GM23248 (cell line): Measurements from ENCODE around the gene CBFA2T2. TPM values are rescaled to one million over a fixed set of nuclear protein-coding genes. Genes with fewer than 3 reads are reported as not detected.

Experiments used
- DNase-seq: peaks from one replicate; pipeline ENCODE4 v3.0.0-alpha.2; 2015
- H2AFZ ChIP-seq: fragments of 200-600 bp; sonication (generic); 2 replicates; pipeline ENCODE4 v1.6.1; 2016; ENCODE audit warnings: antibody characterized with exemption
- H3F3A ChIP-seq: fragments of 200-600 bp; sonication (generic); 2 replicates; pipeline ENCODE4 v1.6.1; 2016; ENCODE audit warnings: mild to moderate bottlenecking, antibody characterized with exemption, mixed run types; ENCODE audit not compliant: insufficient read depth
- H3K27ac ChIP-seq: fragments of 200-600 bp; sonication (generic); 2 replicates; pipeline ENCODE4 v1.5.1; 2016; ENCODE audit warnings: mild to moderate bottlenecking
- H3K27me3 ChIP-seq: fragments of 200-600 bp; sonication (generic); replicated peaks from 2 replicates; pipeline ENCODE4 v1.6.1; 2016; ENCODE audit warnings: mild to moderate bottlenecking; ENCODE audit not compliant: insufficient read depth
- H3K36me3 ChIP-seq: fragments of 200-600 bp; sonication (generic); 2 replicates; pipeline ENCODE4 v1.6.1; 2016; ENCODE audit warnings: low read depth, mild to moderate bottlenecking
- H3K4me1 ChIP-seq: fragments of 200-600 bp; sonication (generic); 2 replicates; pipeline ENCODE4 v1.6.1; 2016; ENCODE audit warnings: mild to moderate bottlenecking; ENCODE audit not compliant: insufficient read depth
- H3K4me2 ChIP-seq: fragments of 200-600 bp; sonication (generic); one replicate; pipeline ENCODE4 v1.6.1; 2016; ENCODE audit warnings: mild to moderate bottlenecking; ENCODE audit not compliant: unreplicated experiment
- H3K4me3 ChIP-seq: fragments of 200-600 bp; sonication (generic); 2 replicates; pipeline ENCODE4 v1.5.1; 2016; ENCODE audit warnings: mild to moderate bottlenecking
- H3K79me2 ChIP-seq: fragments of 200-600 bp; sonication (generic); 2 replicates; pipeline ENCODE4 v1.6.1; 2016; ENCODE audit warnings: mild to moderate bottlenecking; ENCODE audit not compliant: insufficient read depth
- H3K9ac ChIP-seq: fragments of 200-600 bp; sonication (generic); 2 replicates; pipeline ENCODE4 v1.6.1; 2016; ENCODE audit warnings: mild to moderate bottlenecking
- H3K9me2 ChIP-seq: fragments of 200-600 bp; sonication (generic); 2 replicates; pipeline ENCODE4 v1.6.1; 2016; ENCODE audit warnings: mixed run types, mild to moderate bottlenecking, moderate library complexity; ENCODE audit not compliant: insufficient read depth
- H3K9me3 ChIP-seq: fragments of 200-600 bp; sonication (generic); one replicate; pipeline ENCODE4 v1.6.1; 2017; ENCODE audit warnings: low read depth
- H4K20me1 ChIP-seq: fragments of 200-600 bp; sonication (generic); 2 replicates; pipeline ENCODE4 v1.6.0; 2016; ENCODE audit not compliant: insufficient read depth
- EZH2 ChIP-seq: fragments of 200-600 bp; sonication (generic); IDR thresholded peaks from 2 replicates; pipeline ENCODE4 v1.6.1; 2018; ENCODE audit warnings: antibody characterized with exemption, mild to moderate bottlenecking; ENCODE audit not compliant: insufficient read depth, poor library complexity, severe bottlenecking
- EZH2phosphoT487 ChIP-seq: fragments of 200-600 bp; sonication (generic); IDR thresholded peaks from 2 replicates; pipeline ENCODE4 v1.6.1; 2018; ENCODE audit warnings: antibody characterized with exemption, moderate library complexity, mild to moderate bottlenecking, low read depth; ENCODE audit not compliant: insufficient read depth
- WGBS, 2 experiments: methylation state at CpG; one replicate each; pipeline ENCODE4 v1.1.6; 2015 to 2017; ENCODE audit warnings: low lambda C conversion rate in 2 of 2, low coverage in 1 of 2; ENCODE audit errors: missing lambda C conversion rate in 2 of 2; 5-methylcytosine and 5-hydroxymethylcytosine counted together
- in situ Hi-C: fragments of 300-500 bp; cut with MboI; formaldehyde crosslinking; loops from 2 replicates; pipeline ENCODE4 v1.15.0; 2020
- polyA plus RNA-seq: library from polyadenylated mRNA; unstranded; fragments of >200 nt; fragmentation: Nextera tagmentation; extraction: Ambion mirVana; gene quantifications from 2 replicates; pipeline ENCODE4 v1.2.1, GENCODE V29; 2016
- total RNA-seq: library from RNA; depleted of rRNA; stranded (reverse); fragments of >200 nt; shearing (Covaris generic); gene quantifications from 2 replicates; pipeline ENCODE4 v1.2.3, GENCODE V29; 2014

CBFA2T2 gene
- total and polyA plus RNA-seq, 2 experiments from 2014 or later = 5.3 to 8.7 TPM

DNA sequence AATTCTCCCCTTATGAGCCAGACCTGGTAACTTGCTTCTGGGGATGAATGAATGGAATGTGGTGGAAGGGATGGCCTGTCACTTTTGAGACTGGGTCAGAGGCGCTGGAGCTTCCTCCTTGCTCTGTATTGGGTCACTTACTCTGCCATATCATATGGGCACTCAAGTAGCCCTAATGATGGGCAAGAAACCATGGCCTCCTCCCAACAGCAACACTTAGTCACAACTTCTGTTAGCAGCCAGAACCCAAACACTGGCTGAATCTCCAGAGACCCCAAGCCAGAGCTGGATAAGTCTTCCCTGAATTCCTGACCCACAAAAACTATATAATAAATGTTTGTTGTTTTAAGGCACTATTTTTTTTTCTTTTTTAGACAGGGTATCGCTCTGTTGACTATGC, 190.8 kb downstream of the CBFA2T2 start:
- peak; percentile 50 for DNase-seq
- Histone ChIP-seq H2AFZ (no peak overlapping the region), H3K4me3 (no peak overlapping the region), H3F3A (0 out of 2 replicates have a peak, but pooled peaks cover under 1% of the 10 kb centered on the region), H3K4me2 (no peak overlapping the region), H3K9me2 (no peaks in the 10 kb centered on the region), H3K4me1 (peaks cover 12% of the 10 kb centered on the region), H3K27me3 (no peaks in the 10 kb centered on the region), H3K36me3 (no peaks in the 10 kb centered on the region), H3K9ac (no peak overlapping the region), H3K27ac (no peak overlapping the region), H3K9me3 (no peaks in the 10 kb centered on the region), H3K79me2 (peaks cover 22% of the 10 kb centered on the region), H4K20me1 (no peaks in the 10 kb centered on the region)
- in situ Hi-C loops = no loop called here
- 98 to 100% methylated on average over 2 of the region's 2 CpGs for WGBS, 2 experiments
- TF ChIP-seq EZH2 (no peak), EZH2phosphoT487 (no peak)

- Histone ChIP-seq H3K9me2 (no peaks in the 10 kb centered on the region), H4K20me1 (no peaks in the 10 kb centered on the region), H3K27ac (no peak overlapping the region), H3K9me3 (no peaks in the 10 kb centered on the region), H3K4me1 (peaks cover 12% of the 10 kb centered on the region), H3K4me3 (no peak overlapping the region), H3K27me3 (no peaks in the 10 kb centered on the region), H3K36me3 (no peaks in the 10 kb centered on the region), H3F3A (no peaks in the 10 kb centered on the region), H2AFZ (no peak overlapping the region), H3K9ac (no peak overlapping the region), H3K79me2 (peaks cover 22% of the 10 kb centered on the region), H3K4me2 (no peak overlapping the region)
- TF ChIP-seq EZH2phosphoT487 (no peak), EZH2 (no peak)
- in situ Hi-C loops = no loop called here
- WGBS, 2 experiments = 81 to 88% methylated on average over 5 of the region's 5 CpGs
- DNase-seq = no peak
Measured at GRCh38 chr20:33681288-33681687, 191.4 kb downstream of the CBFA2T2 start.

GRCh38 chr20:33681728-33682353, 191.9 kb downstream of the CBFA2T2 start:
- no peak overlapping the region for H3K27ac ChIP-seq
- H3K79me2 ChIP-seq = peaks cover 22% of the 10 kb centered on the region
- WGBS, 2 experiments = 91 to 94% methylated on average over 7 to 9 of the region's 9 CpGs
- H3K9ac ChIP-seq = no peak overlapping the region
- H4K20me1 ChIP-seq = no peaks in the 10 kb centered on the region
- no peaks in the 10 kb centered on the region for H3K9me3 ChIP-seq
- no peak overlapping the region for H3K4me3 ChIP-seq
- no peaks in the 10 kb centered on the region for H3K36me3 ChIP-seq
- in situ Hi-C loops = no loop called here
- TF ChIP-seq EZH2 (no peak), EZH2phosphoT487 (no peak)
- H3K9me2 ChIP-seq = no peaks in the 10 kb centered on the region
- no peak overlapping the region for H2AFZ ChIP-seq
- no peaks in the 10 kb centered on the region for H3K27me3 ChIP-seq
- no peaks in the 10 kb centered on the region for H3F3A ChIP-seq
- H3K4me1 ChIP-seq = peaks cover 12% of the 10 kb centered on the region
- H3K4me2 ChIP-seq = no peak overlapping the region
- DNase-seq = no peak

DNA sequence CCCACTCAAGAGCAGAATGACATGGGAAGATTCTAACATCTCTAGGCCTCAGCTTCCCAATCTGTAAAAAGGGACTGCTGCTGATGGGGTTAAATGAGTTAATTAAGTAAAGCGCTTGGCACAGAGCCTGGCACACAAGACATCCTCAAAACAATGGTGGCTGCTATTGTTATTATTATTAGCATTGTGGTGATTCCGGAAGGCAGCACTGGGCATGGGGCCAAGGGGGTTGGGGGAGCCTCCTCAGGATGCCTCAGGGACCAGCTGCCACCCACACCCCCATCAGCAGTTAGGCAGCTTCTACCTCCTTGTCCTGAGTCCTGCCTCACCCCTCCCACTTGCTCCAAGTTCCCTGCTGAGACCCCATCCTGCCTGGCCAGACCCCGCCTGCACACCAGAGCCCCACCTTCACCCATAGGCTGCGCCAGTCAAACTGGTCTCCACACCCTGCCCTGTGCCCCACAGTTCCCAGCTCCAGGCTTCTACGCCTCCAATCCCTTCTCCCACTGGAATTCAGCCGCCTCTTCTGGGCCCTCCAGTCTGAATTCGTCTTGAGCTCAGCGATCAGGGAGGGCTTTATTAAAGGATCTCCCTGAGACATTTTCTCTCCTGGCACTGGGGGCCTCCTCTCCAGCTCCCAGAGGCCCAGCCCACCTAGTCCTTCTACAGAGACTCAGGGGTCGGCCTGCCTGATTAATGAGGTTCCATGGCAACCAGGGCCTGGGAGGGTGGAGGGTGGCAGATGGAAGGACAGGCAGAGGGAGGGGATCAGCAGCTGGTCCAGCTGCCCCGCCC, 194.8 kb downstream of the CBFA2T2 start:
- peak overlapping the region; percentile 66 for H3K9ac ChIP-seq
- no peaks in the 10 kb centered on the region for H3K27me3 ChIP-seq
- H3K4me3 ChIP-seq = peak overlapping the region; percentile 71
- H3F3A ChIP-seq = no peaks in the 10 kb centered on the region; the same call in 1 of the 2 replicates
- H3K79me2 ChIP-seq = peaks cover 22% of the 10 kb centered on the region
- no peaks in the 10 kb centered on the region for H3K9me3 ChIP-seq
- H3K4me2 ChIP-seq = peak overlapping the region; percentile 62
- 46 to 50% methylated on average over 10 of the region's 10 CpGs for WGBS, 2 experiments
- no peaks in the 10 kb centered on the region for H3K36me3 ChIP-seq
- H3K4me1 ChIP-seq = peaks cover 12% of the 10 kb centered on the region
- DNase-seq = no peak
- peak overlapping the region; percentile 71; the same call in 1 of the 2 replicates for H2AFZ ChIP-seq
- TF ChIP-seq EZH2phosphoT487 (no peak), EZH2 (no peak)
- no peaks in the 10 kb centered on the region for H3K9me2 ChIP-seq
- H3K27ac ChIP-seq = no peak overlapping the region
- H4K20me1 ChIP-seq = no peaks in the 10 kb centered on the region
- in situ Hi-C loops = no loop called here
